Right lobe of liver (tissue), 4 donors: ENCODE data around the gene LHFPL2.

Experiments used
- CTCF ChIP-seq, 4 donors: fragments of 200-600 bp in 3 of 4; fragments of 450-650 bp in 1 of 4; IDR thresholded peaks; one replicate each; pipeline versions ENCODE4 v1.5.1 to v1.8.0; 2016 to 2022; ENCODE audit warnings: antibody characterized with exemption in 4 of 4, mild to moderate bottlenecking in 2 of 4
- POLR2A ChIP-seq: fragments of 450-650 bp; IDR thresholded peaks from one replicate; pipeline ENCODE4 v1.6.1; 2017; ENCODE audit warnings: antibody characterized with exemption, mild to moderate bottlenecking
- donor health status: DM: no; HTN: no; CAD: no.
- donor health status: DM: no; HTN: no; CAD: no.
- donor health status: DM: no; HTN: yes; CAD: no.

GRCh38 chr5:78499485-78499884 is 149.1 kb downstream of the LHFPL2 start:
- no peak for TF ChIP-seq POLR2A
- no peak for TF ChIP-seq CTCF (IDR thresholded peaks at IDR 0.05)
